ENCODE data around the gene SRPRB. TPM values are rescaled to one million over a fixed set of nuclear protein-coding genes. Genes with fewer than 3 reads are reported as not detected.

SRPRB gene
- total RNA-seq, 1 experiment from 2014 or later = 54.8 TPM

- Mint-ChIP-seq H3K9me3 (no peaks in the 10 kb centered on the region; a peak in 1 of 5 replicates), H3K27me3 (ENCODE audit: low read depth) (peaks cover 10% of the 10 kb centered on the region), H3K4me3 (no peak overlapping the region), H3K4me1 (peaks cover 13% of the 10 kb centered on the region in 2 experiments), H3K27ac (no peak overlapping the region), H3K36me3 (ENCODE audit: insufficient read depth in 1 of 3, low read depth in 3 of 3) (no peaks in the 10 kb centered on the region; a peak in 1 of 7 replicates)
- no peak overlapping the region for H2AK5ac ChIP-seq (ENCODE audit: insufficient read length, low read length)
- no peak overlapping the region for H2BK20ac ChIP-seq (ENCODE audit: low read depth, low read length, poor library complexity, severe bottlenecking)
- H3K56ac ChIP-seq (ENCODE audit: insufficient read length, low read depth, low read length) = no peak overlapping the region
- H2BK5ac ChIP-seq (ENCODE audit: insufficient read length, low read length) = no peak overlapping the region
- H3T11ph ChIP-seq (ENCODE audit: low read length) = no peak overlapping the region
- no peak overlapping the region for H3K14ac ChIP-seq (ENCODE audit: insufficient read depth, low read length)
- TF ChIP-seq CTCF (conservative IDR thresholded peaks at IDR 0.05) = no peak
- H3K4me2 ChIP-seq (ENCODE audit: insufficient read depth, insufficient read length, low read length) = no peak overlapping the region
- no peak overlapping the region for H4K8ac ChIP-seq (replicated peaks; ENCODE audit: insufficient read length, low read depth, low read length)
- H3K79me1 ChIP-seq (ENCODE audit: insufficient read depth, low read depth, low read length, poor library complexity, severe bottlenecking) = no peaks in the 10 kb centered on the region
- H2BK12ac ChIP-seq (ENCODE audit: insufficient read length, low read depth, low read length) = no peak overlapping the region
- H3K4ac ChIP-seq (ENCODE audit: low read depth, low read length) = no peak overlapping the region
- no CpG with 5 or more reads among the region's 3 CpGs for WGBS (ENCODE audit: extremely low coverage, insufficient read length, low lambda C conversion rate)
- no peaks in the 10 kb centered on the region for H3K9me3 ChIP-seq (ENCODE audit: control insufficient read depth, low read depth, low read length)
- H3K9ac ChIP-seq (ENCODE audit: extremely low read depth, insufficient read length, low read length) = no peak overlapping the region
- H3K23ac ChIP-seq (ENCODE audit: insufficient read length, low read depth, low read length) = no peak overlapping the region
- H2BK120ac ChIP-seq (ENCODE audit: low read depth, low read length, poor library complexity, severe bottlenecking) = no peak overlapping the region
- H4K5ac ChIP-seq (ENCODE audit: insufficient read length, low read depth, low read length) = no peak overlapping the region
- no peak overlapping the region for H2AFZ ChIP-seq (ENCODE audit: low read length)
- no peak overlapping the region for H3K27ac ChIP-seq (ENCODE audit: insufficient read length, low read depth, low read length)
- no peak overlapping the region for H2BK15ac ChIP-seq (ENCODE audit: low read depth, low read length)
- H3K4me1 ChIP-seq (ENCODE audit: insufficient read depth, low read length) = no peaks in the 10 kb centered on the region; the same call in 1 of the 2 replicates
- no peak for DNase-seq
- no peak overlapping the region for H3K18ac ChIP-seq (ENCODE audit: insufficient read length, low read depth, low read length)
- H4K91ac ChIP-seq (ENCODE audit: insufficient read length, low read depth, low read length) = no peak overlapping the region
- H4K20me1 ChIP-seq (ENCODE audit: control insufficient read depth, insufficient read depth, insufficient read length) = no peaks in the 10 kb centered on the region
- H3K23me2 ChIP-seq (ENCODE audit: insufficient read length, low read depth, low read length, poor library complexity, severe bottlenecking) = no peaks in the 10 kb centered on the region
- no peaks in the 10 kb centered on the region for H3K27me3 ChIP-seq (ENCODE audit: insufficient read depth, low read length)
- no peaks in the 10 kb centered on the region for H3K79me2 ChIP-seq (ENCODE audit: insufficient read depth, low read length)
Measured at GRCh38 chr3:133773732-133774131, 31.9 kb upstream of the SRPRB start.
